ENCODE measurements around the gene NMRK1. TPM values are rescaled to one million over a fixed set of nuclear protein-coding genes. Genes with fewer than 3 reads are reported as not detected.

Gene NMRK1
- total RNA-seq, 1 donor from 2014 or later = 7.2 TPM

GRCh38 chr9:75047506-75047905 lies 40.4 kb downstream of the NMRK1 start:
- DNase-seq (ENCODE audit: low spot score) = no peak
- H3K4me3 Mint-ChIP-seq (ENCODE audit: unreplicated experiment) = no peak overlapping the region
- H3K4me1 Mint-ChIP-seq (ENCODE audit: low read depth) = no peaks in the 10 kb centered on the region
- H3K9me3 Mint-ChIP-seq (ENCODE audit: low read depth) = no peaks in the 10 kb centered on the region
- H3K27me3 Mint-ChIP-seq (ENCODE audit: low read depth) = peaks cover 32% of the 10 kb centered on the region
- H3K36me3 Mint-ChIP-seq (ENCODE audit: low read depth) = no peaks in the 10 kb centered on the region
- H3K27ac Mint-ChIP-seq (ENCODE audit: unreplicated experiment) = no peak overlapping the region
- TF ChIP-seq CTCF (IDR thresholded peaks at IDR 0.05) = no peak

DNA sequence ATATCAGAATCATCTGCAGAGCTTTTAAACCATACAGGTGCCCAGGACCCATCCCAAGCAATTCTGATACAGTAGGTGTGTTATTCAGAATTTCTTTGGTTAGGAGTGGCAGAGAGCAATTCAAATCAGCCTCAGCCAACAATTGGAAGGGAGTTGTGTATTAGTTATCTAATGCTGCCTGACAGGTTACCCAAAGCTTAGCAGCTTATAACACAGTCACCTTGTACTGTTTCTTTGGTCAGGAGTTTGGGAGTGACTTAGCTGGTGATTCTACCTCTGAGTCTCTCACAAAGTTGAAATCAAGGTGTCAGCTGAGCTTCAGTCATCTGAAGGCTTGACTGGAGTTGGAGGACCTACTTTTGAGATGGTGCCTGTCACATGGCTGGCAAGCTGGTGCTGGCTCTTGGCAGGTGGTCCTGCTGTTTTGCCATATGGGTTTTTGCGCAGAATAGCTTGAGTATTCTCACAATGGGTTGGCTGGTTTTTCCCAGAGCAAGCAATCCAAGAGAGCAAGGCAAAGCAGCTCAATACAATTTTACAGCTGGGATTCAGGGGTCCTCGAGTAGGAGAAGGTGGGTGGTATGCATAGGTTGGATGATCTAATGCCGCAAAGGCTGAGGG lies 41.1 kb downstream of the NMRK1 start:
- H3K4me3 Mint-ChIP-seq (ENCODE audit: unreplicated experiment) = no peak overlapping the region
- H3K4me1 Mint-ChIP-seq (ENCODE audit: low read depth) = no peaks in the 10 kb centered on the region
- H3K27ac Mint-ChIP-seq (ENCODE audit: unreplicated experiment) = no peak overlapping the region
- no peaks in the 10 kb centered on the region for H3K36me3 Mint-ChIP-seq (ENCODE audit: low read depth)
- peaks cover 30% of the 10 kb centered on the region for H3K27me3 Mint-ChIP-seq (ENCODE audit: low read depth)
- DNase-seq (ENCODE audit: low spot score) = no peak
- TF ChIP-seq CTCF (IDR thresholded peaks at IDR 0.05) = no peak
- no peaks in the 10 kb centered on the region for H3K9me3 Mint-ChIP-seq (ENCODE audit: low read depth)

GRCh38 chr9:75041041-75041440 lies 46.9 kb downstream of the NMRK1 start:
- H3K9me3 Mint-ChIP-seq (ENCODE audit: low read depth) = no peaks in the 10 kb centered on the region
- peaks cover 24% of the 10 kb centered on the region for H3K27me3 Mint-ChIP-seq (ENCODE audit: low read depth)
- no peak overlapping the region for H3K4me3 Mint-ChIP-seq (ENCODE audit: unreplicated experiment)
- TF ChIP-seq CTCF (IDR thresholded peaks at IDR 0.05) = no peak
- DNase-seq (ENCODE audit: low spot score) = no peak
- no peak overlapping the region for H3K27ac Mint-ChIP-seq (ENCODE audit: unreplicated experiment)
- H3K36me3 Mint-ChIP-seq (ENCODE audit: low read depth) = no peaks in the 10 kb centered on the region
- H3K4me1 Mint-ChIP-seq (ENCODE audit: low read depth) = no peaks in the 10 kb centered on the region

DNA sequence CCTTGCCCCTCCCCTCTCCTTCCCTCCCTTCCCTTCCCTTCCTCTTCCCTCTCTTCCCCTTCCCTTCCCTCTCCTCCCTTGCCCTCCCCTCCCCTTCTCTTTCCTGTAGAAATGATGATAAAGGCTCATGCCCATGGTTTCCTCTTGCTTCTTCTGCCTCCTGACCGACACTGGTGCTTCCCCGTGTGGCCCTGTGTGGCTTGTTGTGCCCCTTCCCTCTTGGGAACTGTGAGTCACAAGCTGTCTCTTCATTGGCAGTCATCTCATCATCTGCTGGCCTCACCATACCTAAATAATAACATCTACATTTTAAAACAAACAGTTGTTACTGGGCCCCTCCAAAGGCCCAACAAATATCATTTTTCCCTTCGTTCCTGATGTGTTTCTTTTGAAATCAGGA lies 48.2 kb downstream of the NMRK1 start:
- no peak for TF ChIP-seq CTCF (IDR thresholded peaks at IDR 0.05)
- Mint-ChIP-seq H3K27me3 (ENCODE audit: low read depth) (peaks cover 19% of the 10 kb centered on the region), H3K4me3 (ENCODE audit: unreplicated experiment) (no peak overlapping the region), H3K9me3 (ENCODE audit: low read depth) (no peaks in the 10 kb centered on the region), H3K4me1 (ENCODE audit: low read depth) (no peaks in the 10 kb centered on the region), H3K27ac (ENCODE audit: unreplicated experiment) (no peak overlapping the region), H3K36me3 (ENCODE audit: low read depth) (no peaks in the 10 kb centered on the region)
- DNase-seq (ENCODE audit: low spot score) = no peak

- Mint-ChIP-seq H3K27ac (ENCODE audit: unreplicated experiment) (no peak overlapping the region), H3K36me3 (ENCODE audit: low read depth) (no peaks in the 10 kb centered on the region), H3K4me3 (ENCODE audit: unreplicated experiment) (no peak overlapping the region), H3K4me1 (ENCODE audit: low read depth) (no peaks in the 10 kb centered on the region), H3K27me3 (ENCODE audit: low read depth) (peaks cover 16% of the 10 kb centered on the region), H3K9me3 (ENCODE audit: low read depth) (no peaks in the 10 kb centered on the region)
- no peak for TF ChIP-seq CTCF (IDR thresholded peaks at IDR 0.05)
- no peak for DNase-seq (ENCODE audit: low spot score)
These were observed 48.9 kb downstream of the NMRK1 start for GRCh38 chr9:75039009-75039408.
